ENCODE data around the gene KLHL33. TPM values are rescaled to one million over a fixed set of nuclear protein-coding genes. Genes with fewer than 3 reads are reported as not detected.
A peak's percentile ranks its signal among the peaks of the same experiment; 100 is the strongest.

KLHL33 gene
- total and polyA plus RNA-seq, 8 donors: 0.08 to 0.34 (median 0.13) TPM

DNA sequence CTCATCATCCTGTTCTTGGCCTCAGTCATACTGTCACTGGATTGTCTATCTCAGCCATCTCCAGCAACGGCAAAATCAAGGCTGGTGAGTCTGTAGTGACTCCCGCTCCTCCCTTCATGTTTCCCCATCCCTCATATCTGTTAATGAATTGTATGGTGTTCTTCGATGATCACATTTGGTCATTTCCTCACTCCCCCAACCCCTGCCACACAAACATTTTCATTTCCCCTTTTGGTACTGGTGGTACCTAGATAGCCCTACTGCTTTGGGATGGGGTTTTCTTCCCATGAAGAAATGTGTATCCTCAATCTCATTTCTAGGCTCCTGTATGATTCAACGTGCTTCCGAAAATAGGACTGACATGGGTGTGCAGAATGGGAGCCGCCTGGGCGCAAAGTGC is 2.7 kb upstream of the KLHL33 start:
- no peak for TF ChIP-seq CTCF (IDR thresholded peaks at IDR 0.05)
- Histone ChIP-seq H3K27me3 (no peaks in the 10 kb centered on the region), H3K9me3 (no peaks in the 10 kb centered on the region), H3K27ac (no peak overlapping the region), H3K36me3 (no peaks in the 10 kb centered on the region), H3K4me1 (no peaks in the 10 kb centered on the region), H3K4me3 (no peak overlapping the region)
- intact Hi-C loops (cut with DNase I): no loop called here
- DNase-seq (no peak), ATAC-seq (no peak), FAIRE-seq (no peak)
- 69 to 78% methylated on average over 7 of the region's 7 CpGs for WGBS, 2 donors

DNA sequence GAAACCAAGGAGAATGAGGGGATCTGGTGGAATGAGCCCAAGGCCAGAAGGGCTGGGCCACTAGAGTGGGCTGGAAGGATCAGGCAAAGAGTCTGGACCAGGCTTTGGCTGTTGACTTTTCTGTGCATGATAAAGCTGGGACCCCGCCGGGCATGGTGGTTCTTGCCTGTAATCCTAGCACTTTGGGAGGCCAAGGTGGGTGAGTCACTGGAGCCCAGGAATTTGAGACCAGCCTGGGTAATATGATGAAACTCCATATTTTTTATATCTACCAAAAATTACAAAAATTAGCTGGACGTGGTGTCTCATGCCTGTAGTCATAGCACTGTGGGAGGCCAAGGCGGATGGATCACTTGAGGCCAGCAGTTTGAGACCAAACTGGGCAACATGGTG is 393 bp upstream of the KLHL33 start:
- no peak for ATAC-seq

GRCh38 chr14:20434701-20435581 is 1.0 kb downstream of the KLHL33 start:
- intact Hi-C loops (cut with DNase I): no loop called here
- no peak for TF ChIP-seq CTCF (IDR thresholded peaks at IDR 0.05)
- no peaks in the 10 kb centered on the region for H3K4me1 ChIP-seq
- H3K27ac ChIP-seq: no peak overlapping the region
- no peaks in the 10 kb centered on the region for H3K9me3 ChIP-seq
- DNase-seq: peak in 1 of 6 donors; percentile 54
- H3K36me3 ChIP-seq: no peaks in the 10 kb centered on the region
- WGBS, 2 donors: 32 to 33% methylated on average over 44 of the region's 44 CpGs
- no peak for FAIRE-seq
- H3K4me3 ChIP-seq: peak overlapping the region in 2 of 4 donors; percentile 13 to 20
- H3K27me3 ChIP-seq: no peaks in the 10 kb centered on the region
- ATAC-seq: peak in 2 of 4 donors; percentile 19 to 32

More for the DNA sequence above, 393 bp upstream of the KLHL33 start:
- no peak for TF ChIP-seq CTCF (IDR thresholded peaks at IDR 0.05)
- Histone ChIP-seq H3K27me3 (no peaks in the 10 kb centered on the region), H3K9me3 (no peaks in the 10 kb centered on the region), H3K4me1 (no peaks in the 10 kb centered on the region), H3K36me3 (no peaks in the 10 kb centered on the region), H3K27ac (no peak overlapping the region), H3K4me3 (no peak overlapping the region)
- FAIRE-seq: no peak
- intact Hi-C loops (cut with DNase I): no loop called here
- 77 to 79% methylated on average over 4 of the region's 4 CpGs for WGBS, 2 donors
- DNase-seq: no peak

- H3K36me3 ChIP-seq: no peaks in the 10 kb centered on the region
- H3K4me3 ChIP-seq: no peak overlapping the region
- 64 to 71% methylated on average over 30 of the region's 30 CpGs for WGBS, 2 donors
- no peaks in the 10 kb centered on the region for H3K27me3 ChIP-seq
- ATAC-seq (peak; percentile 51 to 79 (median 64)), DNase-seq (peak in 5 of 6 donors; percentile 41 to 70 (median 63)), FAIRE-seq (no peak)
- TF ChIP-seq CTCF (IDR thresholded peaks at IDR 0.05): no peak
- intact Hi-C loops (cut with DNase I): no loop called here
- H3K27ac ChIP-seq: no peak overlapping the region
- no peaks in the 10 kb centered on the region for H3K4me1 ChIP-seq
- H3K9me3 ChIP-seq: no peaks in the 10 kb centered on the region
Observed at GRCh38 chr14:20429801-20430669, 5.9 kb downstream of the KLHL33 start.
